Midbrain (tissue), 1 donor: ENCODE results near the gene ENTPD5.
A peak's percentile ranks its signal among the peaks of the same experiment; 100 is the strongest.
"Not testable (repeated sequence)": the region's sequence is repeated elsewhere in the genome, so short reads cannot be mapped to it uniquely, and the experiment has no call there.

Experiments
- DNase-seq: peaks from one replicate; lab custom pipeline; 2025; lab: John Stamatoyannopoulos, UW

The ENTPD5 gene

GRCh38 chr14:74005664-74006063 lies 13.4 kb downstream of the ENTPD5 start:
- not testable (repeated sequence) for DNase-seq

GRCh38 chr14:73998726-73999125 lies 20.4 kb downstream of the ENTPD5 start:
- DNase-seq: no peak

DNA sequence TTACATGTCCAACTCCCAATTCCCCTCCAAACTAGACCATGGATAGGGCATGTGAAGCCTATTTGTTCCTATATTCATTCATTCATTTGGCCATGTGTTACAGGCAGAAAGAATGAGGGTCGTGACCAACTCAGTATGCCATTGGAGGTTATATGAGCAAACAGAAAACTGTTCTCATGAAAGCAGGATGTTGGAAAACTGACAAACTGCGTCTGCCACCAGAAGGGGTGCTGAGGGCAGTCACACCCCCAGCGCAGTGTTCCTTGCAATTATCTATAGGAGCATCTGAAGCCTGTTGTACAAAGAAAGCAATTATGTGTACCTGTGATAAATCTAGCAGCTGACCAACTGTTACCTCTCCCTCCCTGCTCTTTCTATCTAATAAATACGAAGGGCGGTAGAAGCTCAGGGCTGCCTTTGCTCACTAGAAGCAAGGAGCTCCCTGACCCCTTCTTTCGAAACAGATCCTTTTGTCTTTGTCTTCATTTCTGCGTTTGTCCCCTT lies 21.1 kb downstream of the ENTPD5 start:
- no peak for DNase-seq

DNA sequence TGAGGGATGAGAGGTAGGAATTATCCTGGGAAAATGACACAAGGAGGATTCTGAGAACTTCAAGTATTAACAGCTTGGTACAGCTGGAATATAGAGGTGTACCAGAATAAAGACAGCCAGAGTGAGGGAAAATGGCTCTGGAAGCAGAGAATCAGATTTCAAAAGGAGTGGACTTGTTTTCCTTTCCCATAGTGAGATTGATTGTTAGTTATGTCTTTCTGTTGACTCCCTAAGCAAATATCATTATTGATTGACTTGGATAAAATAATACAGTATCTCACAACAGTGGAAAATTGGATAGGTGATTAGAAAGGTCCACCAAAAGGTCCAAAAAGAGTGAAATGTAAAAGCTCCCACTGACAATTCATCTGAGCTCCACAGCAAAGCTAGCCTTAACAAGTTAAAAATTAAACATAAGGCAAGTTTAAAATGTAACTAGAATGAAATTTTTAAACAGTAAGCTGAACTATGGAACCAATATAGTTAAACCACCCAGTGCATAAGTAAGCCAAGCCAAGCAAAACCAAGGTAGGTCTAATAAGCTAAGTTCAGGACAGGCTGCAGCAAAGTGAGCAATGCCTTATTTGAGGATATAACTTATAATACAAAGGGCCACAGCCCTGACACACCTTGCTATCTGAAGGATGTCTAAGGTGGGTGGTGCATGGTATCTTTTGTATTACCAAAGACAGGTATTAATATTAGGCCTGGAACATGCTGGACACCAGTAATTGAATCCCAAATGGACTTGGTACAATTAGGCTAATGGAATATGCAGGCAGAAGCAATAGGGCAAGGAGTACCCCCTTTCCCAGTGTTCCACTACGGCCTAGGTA lies 21.8 kb downstream of the ENTPD5 start:
- no peak for DNase-seq

DNA sequence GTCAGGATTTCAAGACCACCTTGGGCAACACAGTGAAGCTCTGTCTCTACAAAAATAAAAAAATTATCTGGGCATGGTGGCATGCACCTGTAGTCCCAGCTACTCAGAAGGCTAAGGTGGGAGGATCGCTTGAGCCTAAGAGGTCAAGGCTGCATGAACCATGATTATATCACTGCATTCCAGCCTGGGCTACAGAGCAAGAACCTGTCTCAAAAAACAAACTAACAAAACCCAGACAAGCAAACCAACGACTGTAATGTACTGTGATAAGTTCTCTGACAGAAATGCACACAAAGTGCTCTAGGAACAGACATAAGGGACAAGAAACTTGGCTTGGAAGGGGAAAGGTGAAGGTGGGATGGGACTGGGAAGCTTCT lies 22.4 kb downstream of the ENTPD5 start:
- no peak for DNase-seq

DNA sequence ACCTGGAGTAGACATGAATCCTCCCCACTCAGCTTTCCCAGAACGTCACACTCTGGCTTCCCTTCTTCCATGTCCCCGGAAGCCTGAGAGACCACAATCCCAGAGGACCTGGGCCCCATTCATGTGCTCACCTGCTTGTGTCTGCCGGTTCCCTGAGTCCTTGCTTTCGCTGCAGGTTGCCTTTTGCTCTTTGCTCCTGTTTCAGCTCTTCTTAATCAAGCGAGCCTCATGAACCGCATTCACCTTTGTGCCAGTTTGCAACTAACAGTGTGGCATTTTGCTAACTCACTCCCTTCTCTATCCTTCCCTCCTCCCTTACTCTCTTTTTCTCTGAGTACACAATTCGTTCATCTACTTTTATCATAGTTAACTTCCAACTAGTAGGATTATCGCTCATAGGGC lies 23.1 kb downstream of the ENTPD5 start:
- DNase-seq: no peak

DNA sequence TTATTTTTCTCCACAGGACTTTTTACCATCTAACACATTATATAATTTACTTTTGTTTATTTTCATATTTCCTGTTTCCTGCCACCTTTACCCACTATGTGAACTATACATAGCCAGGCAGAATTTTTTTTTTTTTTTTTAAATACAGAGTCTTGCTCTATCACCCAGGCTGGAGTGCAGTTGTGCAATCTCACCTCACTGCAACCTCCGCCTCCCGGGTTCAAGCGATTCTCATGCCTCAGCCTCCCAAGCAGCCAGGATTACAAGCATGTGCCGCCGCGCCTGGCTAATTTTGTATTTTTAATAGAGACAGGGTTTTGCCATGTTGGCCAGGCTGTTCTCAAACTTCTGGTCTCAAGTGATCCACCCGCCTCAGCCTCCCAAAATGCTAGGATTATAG lies 24.2 kb downstream of the ENTPD5 start:
- not testable (repeated sequence) for DNase-seq

- no peak for DNase-seq
These were observed 28.0 kb downstream of the ENTPD5 start for GRCh38 chr14:73991092-73991491.

GRCh38 chr14:73988656-73989055 lies 30.4 kb downstream of the ENTPD5 start:
- not testable (repeated sequence) for DNase-seq

GRCh38 chr14:73988065-73988464 lies 31.0 kb downstream of the ENTPD5 start:
- DNase-seq: no peak

- no peak for DNase-seq
These were observed 41.2 kb downstream of the ENTPD5 start for GRCh38 chr14:73977896-73978295.

- DNase-seq: no peak
These were observed 43.0 kb downstream of the ENTPD5 start for GRCh38 chr14:73976125-73976524.

- DNase-seq: no peak
These were observed 45.6 kb downstream of the ENTPD5 start for GRCh38 chr14:73973497-73973896.

GRCh38 chr14:73968885-73969284 lies 50.2 kb downstream of the ENTPD5 start:
- DNase-seq: no peak

- no peak for DNase-seq
These were observed 53.9 kb downstream of the ENTPD5 start for GRCh38 chr14:73965216-73965615.

GRCh38 chr14:73961192-73961591 lies 57.9 kb downstream of the ENTPD5 start:
- DNase-seq: no peak

DNA sequence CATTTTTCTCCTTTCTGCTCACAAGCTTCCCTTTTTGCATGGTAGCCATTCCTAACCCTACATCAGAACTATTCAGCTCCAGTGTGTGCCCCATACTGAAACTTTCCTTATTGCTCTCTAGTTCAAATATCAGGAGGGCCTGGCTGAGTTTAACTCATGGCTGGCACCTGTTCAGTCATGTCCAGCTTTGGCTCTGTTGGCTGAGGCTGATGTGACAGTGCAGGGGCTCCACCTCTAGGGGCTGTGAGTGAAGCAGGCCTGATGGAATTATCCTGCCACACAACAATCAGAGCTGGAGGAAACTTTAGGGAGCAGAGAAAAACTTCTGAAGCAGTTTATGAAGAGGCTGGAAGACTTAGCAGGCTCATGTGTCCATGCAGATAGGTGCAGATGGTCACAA lies 60.5 kb downstream of the ENTPD5 start:
- no peak for DNase-seq

DNA sequence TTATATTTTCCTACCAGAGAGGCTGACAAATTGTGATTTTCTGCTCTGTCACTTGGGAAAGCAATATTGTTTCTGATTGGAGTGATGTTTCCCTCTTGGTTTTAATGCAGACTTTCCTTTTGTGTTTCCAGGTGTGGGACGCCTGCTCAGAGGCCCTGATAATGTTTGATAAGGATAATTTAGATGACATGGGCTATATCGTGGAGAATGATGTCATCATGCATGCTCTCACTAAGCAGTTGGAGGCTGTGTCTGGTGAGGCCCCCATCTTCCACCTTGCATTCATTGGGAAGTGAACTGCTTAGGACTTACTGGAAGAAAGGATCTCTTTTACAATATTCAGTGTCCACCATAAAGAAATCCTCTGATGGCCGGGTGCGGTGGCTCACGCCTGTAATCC lies 63.4 kb downstream of the ENTPD5 start:
- no peak for DNase-seq

- no peak for DNase-seq
These were observed 65.4 kb downstream of the ENTPD5 start for GRCh38 chr14:73953731-73954130.

GRCh38 chr14:73949752-73950734 lies 69.0 kb downstream of the ENTPD5 start, which contains the start of the genes COQ6 and FAM161B:
Gene COQ6 (plus strand): TSS chr14:73950302. CDS start chr14:73950333, 31 bp downstream.
Gene FAM161B (minus strand): TSS chr14:73950094. CDS start chr14:73950026, 68 bp downstream.
- peak; percentile 98 for DNase-seq

DNA sequence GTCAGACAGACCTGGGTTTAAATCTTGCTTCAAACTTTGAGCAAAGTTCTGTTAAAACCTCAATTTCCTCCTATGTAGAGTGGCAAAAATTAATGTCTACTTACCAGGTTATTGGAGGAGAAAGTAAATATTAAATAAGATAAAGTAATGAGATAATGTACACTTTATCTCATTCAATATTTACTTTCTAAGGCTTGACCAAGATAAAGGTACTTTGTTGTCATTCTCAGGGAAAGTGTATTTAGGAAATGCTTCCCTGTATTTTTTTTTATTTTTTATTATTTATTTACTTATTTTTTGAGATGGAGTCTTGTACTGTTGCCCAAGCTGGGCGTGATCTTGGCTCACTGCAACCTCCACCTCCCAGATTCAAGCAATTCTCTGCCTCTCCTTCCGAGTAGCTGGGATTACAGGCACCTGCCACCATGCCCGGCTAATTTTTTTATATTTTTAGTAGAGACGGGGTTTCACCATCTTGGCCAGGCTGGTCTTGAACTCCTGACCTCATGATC lies 73.9 kb downstream of the ENTPD5 start:
- DNase-seq: no peak
